ENCODE results near the gene PRKAG2. TPM values are rescaled to one million over a fixed set of nuclear protein-coding genes. Genes with fewer than 3 reads are reported as not detected.

The PRKAG2 gene
- polyA plus RNA-seq, 1 of the 3 experiments (the other 2 are of a cell fraction) = 51.6 TPM

DNA sequence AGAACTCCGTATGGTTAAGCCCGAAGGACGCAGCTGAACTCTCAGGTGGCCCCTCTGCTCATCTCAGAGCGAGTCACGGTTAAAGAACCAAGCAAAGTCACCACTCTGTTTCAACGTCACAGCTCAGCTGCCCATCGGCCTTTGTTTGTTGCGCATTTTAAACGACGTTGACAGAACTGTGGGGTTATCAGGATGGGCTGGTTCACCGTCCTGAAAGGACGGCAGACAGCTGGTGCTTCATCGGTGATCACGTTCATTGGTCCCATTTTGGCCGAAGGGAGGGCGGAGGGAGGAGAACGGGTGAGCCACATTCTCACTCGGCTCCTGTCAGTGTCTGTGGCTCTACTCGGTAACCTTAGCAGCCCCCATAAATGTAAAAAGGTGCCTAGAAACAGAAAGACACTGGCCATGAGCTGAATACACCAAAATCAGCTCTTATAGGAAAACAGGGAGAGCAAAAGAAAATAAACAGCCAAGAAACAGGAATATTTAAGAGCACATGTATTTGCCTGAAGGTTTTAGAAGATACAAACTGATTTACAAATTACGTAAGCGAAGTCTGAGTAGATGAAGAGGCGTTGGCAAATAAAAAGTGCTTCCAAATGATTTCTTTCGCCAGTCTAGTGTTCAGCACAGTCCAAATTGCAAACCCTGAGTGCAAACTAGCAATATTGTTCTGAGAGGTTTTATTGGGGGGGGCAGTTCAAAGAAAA is 8.4 kb downstream of the PRKAG2 start:
- Histone ChIP-seq H2AFZ (ENCODE audit: low read depth) (no peak overlapping the region), H3K4me3 (ENCODE audit: low read depth in 2 of 2, low read length in 1 of 2) (no peak overlapping the region), H3K27ac (ENCODE audit: low read depth in 2 of 2, low read length in 1 of 2) (peak overlapping the region in 1 of 2 experiments; percentile 79; a peak in 2 of 4 replicates)

DNA sequence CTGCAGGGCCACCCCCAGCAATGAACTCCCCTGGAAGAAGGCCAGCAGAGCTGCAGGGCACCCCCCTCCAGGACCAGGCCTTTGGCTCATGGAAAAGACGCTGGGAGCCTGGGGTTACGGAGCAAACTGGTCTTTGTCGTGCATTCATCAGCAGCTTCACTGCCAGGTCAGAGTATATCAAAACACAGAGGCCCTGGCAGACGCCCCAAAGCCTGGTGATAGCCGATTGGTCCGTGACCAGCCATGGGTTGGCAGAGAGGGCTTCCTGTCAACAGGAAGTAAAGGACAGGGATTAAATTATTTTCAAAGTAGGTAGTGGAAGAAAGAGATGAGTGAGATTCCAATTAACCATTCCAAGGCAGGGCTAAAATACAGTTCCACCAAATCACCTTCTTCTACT is 9.0 kb downstream of the PRKAG2 start:
- no peak for TF ChIP-seq GATA2 (CRISPR knock-in tag; IDR thresholded peaks at IDR 0.05)
- Histone ChIP-seq H4K20me1 (ENCODE audit: insufficient read depth) (no peaks in the 10 kb centered on the region), H3K27ac (ENCODE audit: low read depth in 2 of 2, low read length in 1 of 2) (peak overlapping the region in 1 of 2 experiments; percentile 79; a peak in 2 of 4 replicates), H3K27me3 (ENCODE audit: insufficient read depth) (peaks cover 36% of the 10 kb centered on the region), H3K4me2 (no peak overlapping the region), H3K79me2 (ENCODE audit: insufficient read depth) (no peaks in the 10 kb centered on the region), H3K4me3 (ENCODE audit: low read depth in 2 of 2, low read length in 1 of 2) (no peak overlapping the region), H3K9me2 (no peaks in the 10 kb centered on the region), H3K4me1 (ENCODE audit: control insufficient read depth in 1 of 2, insufficient read depth in 2 of 2, low read depth in 1 of 2, low read length in 1 of 2) (peaks cover 0 to 22% of the 10 kb centered on the region in 2 experiments; a peak in 1 of 4 replicates), H3K9me3 (no peaks in the 10 kb centered on the region), H3F3A (replicated peaks; ENCODE audit: insufficient read depth) (no peaks in the 10 kb centered on the region), H3K9ac (no peak overlapping the region), H2AFZ (ENCODE audit: low read depth) (no peak overlapping the region), H3K36me3 (replicated peaks in 1 of 2; ENCODE audit: control insufficient read depth in 1 of 2, insufficient read depth in 2 of 2, low read length in 1 of 2) (no peaks in the 10 kb centered on the region)
- DNase-seq = peak; percentile 77
- WGBS (ENCODE audit: low lambda C conversion rate) = 49% methylated on average over 6 of the region's 6 CpGs
- CTCF ChIA-PET = interaction anchor here (1.1 to 1.7 kb wide), 4 partner anchors 9 to 94 kb away, joined by 4 to 5 read pairs (median 4); partner anchors contain the start of gene PRKAG2
- POLR2A ChIA-PET = no interaction called here

More for the DNA sequence above, 8.4 kb downstream of the PRKAG2 start:
- WGBS (ENCODE audit: low lambda C conversion rate) = 70% methylated on average over 23 of the region's 23 CpGs
- no peaks in the 10 kb centered on the region for H3K36me3 ChIP-seq (replicated peaks in 1 of 2; ENCODE audit: control insufficient read depth in 1 of 2, insufficient read depth in 2 of 2, low read length in 1 of 2)
- peaks cover 0 to 22% of the 10 kb centered on the region in 2 experiments; a peak in 1 of 4 replicates for H3K4me1 ChIP-seq (ENCODE audit: control insufficient read depth in 1 of 2, insufficient read depth in 2 of 2, low read depth in 1 of 2, low read length in 1 of 2)
- H3K9me2 ChIP-seq = no peaks in the 10 kb centered on the region
- ChIA-PET CTCF (interaction anchor here (1.1 to 2.4 kb wide), 8 partner anchors 8 to 109 kb away, joined by 3 to 20 read pairs (median 4); partner anchors contain the start of gene PRKAG2), POLR2A (no interaction called here)
- no peaks in the 10 kb centered on the region for H3K9me3 ChIP-seq
- no peak overlapping the region for H3K4me2 ChIP-seq
- H3K9ac ChIP-seq = no peak overlapping the region
- peaks cover 41% of the 10 kb centered on the region for H3K27me3 ChIP-seq (ENCODE audit: insufficient read depth)
- H4K20me1 ChIP-seq (ENCODE audit: insufficient read depth) = no peaks in the 10 kb centered on the region
- H3F3A ChIP-seq (replicated peaks; ENCODE audit: insufficient read depth) = no peaks in the 10 kb centered on the region
- TF ChIP-seq RFX5 (IDR thresholded peaks at IDR 0.05; ENCODE audit: low read length) (no peak), EP300 (IDR thresholded peaks at IDR 0.05; ENCODE audit: borderline replicate concordance in 1 of 2, low read depth in 1 of 2, low read length in 1 of 2) (no peak), EZH2phosphoT487 (IDR thresholded peaks at IDR 0.05; ENCODE audit: borderline replicate concordance, low read depth) (no peak), GABPA (IDR thresholded peaks at IDR 0.05; ENCODE audit: low read depth) (no peak), ELF1 (IDR thresholded peaks at IDR 0.05) (no peak), TCF12 (IDR thresholded peaks at IDR 0.05) (no peak), YY1 (IDR thresholded peaks at IDR 0.05; ENCODE audit: low read depth) (no peak), RAD21 (IDR thresholded peaks at IDR 0.05; ENCODE audit: low read length) (no peak), TEAD4 (IDR thresholded peaks at IDR 0.05; ENCODE audit: borderline replicate concordance, insufficient read depth) (no peak)
- DNase-seq = no peak
- H3K79me2 ChIP-seq (ENCODE audit: insufficient read depth) = no peaks in the 10 kb centered on the region
